Naive thymus-derived CD4-positive, alpha-beta T cell (primary cell): Measurements from ENCODE around the gene CYP2B6. TPM values are rescaled to one million over a fixed set of nuclear protein-coding genes. Genes with fewer than 3 reads are reported as not detected.
A peak's percentile ranks its signal among the peaks of the same experiment; 100 is the strongest.
"Not testable (repeated sequence)": the region's sequence is repeated elsewhere in the genome, so short reads cannot be mapped to it uniquely, and the experiment has no call there.

Source experiments
- ATAC-seq: fragments of 150-1000 bp; cut with Tn5 transposase; 2 replicates; pipeline ENCODE4 v1.10.0; 2021; ENCODE audit warnings: mild to moderate bottlenecking, moderate library complexity
- CTCF ChIA-PET: fragments of 350-600 bp; sonication (Branson Sonifier 250); formaldehyde crosslinking; loops from one replicate; lab custom pipeline; 2021; ENCODE audit warnings: antibody characterized with exemption; lab: Charles Lee
- POLR2A ChIA-PET: fragments of 350-600 bp; sonication (Branson Sonifier 250); formaldehyde crosslinking; loops from one replicate; lab custom pipeline; 2021; ENCODE audit warnings: antibody characterized with exemption, inconsistent platforms; lab: Charles Lee
- DNase-seq, 9 donors: peaks; one replicate each; pipeline versions ENCODE4 v3.0.0 to v3.0.0-alpha.2; 2020 to 2022; ENCODE audit warnings: mixed read lengths in 1 of 9
- H3K27ac ChIP-seq: one replicate; pipeline ENCODE4 v1.7.0; 2013; ENCODE audit warnings: mild to moderate bottlenecking, low read depth, low read length, moderate library complexity
- H3K27me3 ChIP-seq, 2 donors: one replicate each; pipeline ENCODE4 v1.7.0; 2013; ENCODE audit warnings: low read length in 2 of 2, mild to moderate bottlenecking in 2 of 2, moderate library complexity in 2 of 2; ENCODE audit not compliant: control insufficient read depth in 2 of 2, insufficient read depth in 2 of 2
- H3K36me3 ChIP-seq, 3 experiments: 1 replicate in 2 of 3; 2 replicates in 1 of 3; pipeline ENCODE4 v1.7.0; 2013; ENCODE audit warnings: low read length in 3 of 3, mild to moderate bottlenecking in 3 of 3, moderate library complexity in 1 of 3; ENCODE audit not compliant: insufficient read depth in 3 of 3, control insufficient read depth in 2 of 3
- H3K4me1 ChIP-seq, 2 donors: one replicate each; pipeline ENCODE4 v1.7.0; 2013; ENCODE audit warnings: low read length in 2 of 2, mild to moderate bottlenecking in 2 of 2, moderate library complexity in 1 of 2; ENCODE audit not compliant: control insufficient read depth in 2 of 2, insufficient read depth in 2 of 2
- H3K4me3 ChIP-seq: 2 replicates; pipeline ENCODE4 v1.7.0; 2013; ENCODE audit warnings: mild to moderate bottlenecking, low read length
- H3K9me3 ChIP-seq, 3 experiments: 1 replicate in 2 of 3; 2 replicates in 1 of 3; pipeline ENCODE4 v1.7.0; 2013; ENCODE audit warnings: low read length in 3 of 3; ENCODE audit not compliant: control insufficient read depth in 2 of 3
- H3K27ac Mint-ChIP-seq, 9 donors: one replicate each; pipeline ENCODE4 v1.8.0; 2020 to 2022; ENCODE audit warnings: mixed read lengths in 9 of 9, mild to moderate bottlenecking in 8 of 9, moderate library complexity in 5 of 9, inconsistent platforms in 2 of 9
- H3K27me3 Mint-ChIP-seq, 5 donors: one replicate each; pipeline ENCODE4 v1.8.0; 2021 to 2022; ENCODE audit warnings: mixed read lengths in 5 of 5, mild to moderate bottlenecking in 1 of 5
- H3K36me3 Mint-ChIP-seq, 5 donors: one replicate each; pipeline ENCODE4 v1.8.0; 2020 to 2022; ENCODE audit warnings: mixed read lengths in 5 of 5, mild to moderate bottlenecking in 3 of 5, inconsistent platforms in 1 of 5
- H3K4me1 Mint-ChIP-seq, 7 donors: one replicate each; pipeline ENCODE4 v1.8.0; 2020 to 2022; ENCODE audit warnings: mixed read lengths in 7 of 7, mild to moderate bottlenecking in 3 of 7, inconsistent platforms in 1 of 7
- H3K4me3 Mint-ChIP-seq, 10 donors: one replicate each; pipeline ENCODE4 v1.8.0; 2020 to 2022; ENCODE audit warnings: mild to moderate bottlenecking in 10 of 10, mixed read lengths in 10 of 10, moderate library complexity in 6 of 10, inconsistent platforms in 2 of 10
- H3K9me3 Mint-ChIP-seq, 11 donors: one replicate each; pipeline ENCODE4 v1.8.0; 2020 to 2022; ENCODE audit warnings: mixed read lengths in 11 of 11, mild to moderate bottlenecking in 4 of 11, inconsistent platforms in 1 of 11, moderate library complexity in 1 of 11
- intact Hi-C, 2 donors: fragments of 100-400 bp; cut with micrococcal nuclease; formaldehyde crosslinking; loops; one replicate each; pipeline ENCODE4 v1.15.1; 2023
- polyA plus RNA-seq, 2 donors: library from polyadenylated mRNA; unstranded; fragments of 300-500 nt; fragmentation: Illumina TruSeq; gene quantifications; one replicate each; pipeline ENCODE4 v1.2.3, GENCODE V29; 2021
- total RNA-seq, 6 experiments: library from RNA in 5 of 6; stranded (reverse) in 5 of 6; gene quantifications; 1 replicate in 5 of 6; 2 replicates in 1 of 6; pipeline ENCODE4 v1.2.3 and lab custom pipeline; 2021 to 2026

The CYP2B6 gene
- total and polyA plus RNA-seq, 7 experiments from 2014 or later = not detected

GRCh38 chr19:40965351-40965750, 25.7 kb upstream of the CYP2B6 start:
- CTCF ChIA-PET, H3K27ac ChIP-seq: not testable (repeated sequence)
- peaks cover 19 to 29% (median 24%) of the 10 kb centered on the region in 7 donors for H3K4me1 Mint-ChIP-seq

GRCh38 chr19:40966591-40966990, 24.5 kb upstream of the CYP2B6 start:
- DNase-seq, H3K27me3 ChIP-seq, intact Hi-C loops, H3K4me3 ChIP-seq, H3K36me3 ChIP-seq, H3K9me3 ChIP-seq, H3K27ac ChIP-seq, H3K4me3 Mint-ChIP-seq, POLR2A ChIA-PET, ATAC-seq, CTCF ChIA-PET: not testable (repeated sequence)
- Mint-ChIP-seq H3K9me3 (peaks cover 0 to 24% (median 5%) of the 10 kb centered on the region in 11 donors), H3K36me3 (peaks cover 0 to 21% (median 0%) of the 10 kb centered on the region in 5 donors), H3K4me1 (peaks cover 20 to 41% (median 34%) of the 10 kb centered on the region in 7 donors), H3K27ac (peak overlapping the region in 1 of 9 donors; percentile 20), H3K27me3 (peaks cover 0 to 39% (median 9%) of the 10 kb centered on the region in 5 donors)
- peaks cover 18 to 26% of the 10 kb centered on the region in 2 donors for H3K4me1 ChIP-seq

More at GRCh38 chr19:40965351-40965750, 25.7 kb upstream of the CYP2B6 start:
- DNase-seq, H3K36me3 ChIP-seq, H3K4me3 Mint-ChIP-seq, POLR2A ChIA-PET, H3K27me3 ChIP-seq, H3K9me3 ChIP-seq, intact Hi-C loops, ATAC-seq, H3K4me3 ChIP-seq, H3K27ac Mint-ChIP-seq: not testable (repeated sequence)
- H3K27me3 Mint-ChIP-seq = peaks cover 8 to 33% (median 17%) of the 10 kb centered on the region in 5 donors
- peaks cover 0 to 20% (median 0%) of the 10 kb centered on the region in 11 donors for H3K9me3 Mint-ChIP-seq
- peaks cover 9 to 15% of the 10 kb centered on the region in 2 donors for H3K4me1 ChIP-seq
- peaks cover 0 to 17% (median 0%) of the 10 kb centered on the region in 5 donors for H3K36me3 Mint-ChIP-seq

- ATAC-seq, H3K9me3 ChIP-seq, POLR2A ChIA-PET, H3K27me3 ChIP-seq, CTCF ChIA-PET, H3K36me3 ChIP-seq, intact Hi-C loops, H3K4me3 Mint-ChIP-seq, H3K27ac ChIP-seq, DNase-seq, H3K4me3 ChIP-seq, H3K27ac Mint-ChIP-seq: not testable (repeated sequence)
- Mint-ChIP-seq H3K9me3 (peaks cover 0 to 25% (median 2%) of the 10 kb centered on the region in 11 donors), H3K27me3 (peaks cover 0 to 36% (median 7%) of the 10 kb centered on the region in 5 donors), H3K36me3 (peaks cover 0 to 30% (median 0%) of the 10 kb centered on the region in 5 donors), H3K4me1 (peaks cover 19 to 47% (median 41%) of the 10 kb centered on the region in 7 donors)
- H3K4me1 ChIP-seq = peaks cover 18 to 30% of the 10 kb centered on the region in 2 donors
These were observed 23.0 kb upstream of the CYP2B6 start for GRCh38 chr19:40968065-40968464.

- peaks cover 18 to 30% of the 10 kb centered on the region in 2 donors for H3K4me1 ChIP-seq
- H3K36me3 ChIP-seq, H3K27me3 ChIP-seq, H3K9me3 ChIP-seq, ATAC-seq: not testable (repeated sequence)
- H3K4me1 Mint-ChIP-seq = peaks cover 19 to 50% (median 44%) of the 10 kb centered on the region in 7 donors
- H3K27ac Mint-ChIP-seq = peak overlapping the region; percentile 55 to 96 (median 92)
- H3K4me3 Mint-ChIP-seq = peak overlapping the region; percentile 27 to 85 (median 74)
- DNase-seq = peak in 1 of 9 donors; percentile 20
- H3K36me3 Mint-ChIP-seq = peaks cover 0 to 34% (median 0%) of the 10 kb centered on the region in 5 donors
- peaks cover 0 to 33% (median 0%) of the 10 kb centered on the region in 5 donors for H3K27me3 Mint-ChIP-seq
- H3K9me3 Mint-ChIP-seq = peaks cover 0 to 22% (median 2%) of the 10 kb centered on the region in 11 donors
- H3K4me3 ChIP-seq = peak overlapping the region; percentile 21
- CTCF ChIA-PET = interaction anchor here (0.8 to 2.4 kb wide), 5 partner anchors 9 to 366 kb away, joined by 3 to 10 read pairs (median 5); no protein-coding TSS in a partner anchor
- intact Hi-C loops = loop anchor here (1.0 to 5.0 kb wide), 11 partner anchors 61 to 338 kb away; partner anchors contain the start of genes ACTMAP (in 1 of the 2), COQ8B (in 1 of the 2), HNRNPUL1 (in 1 of the 2) and ITPKC (in 1 of the 2)
- H3K27ac ChIP-seq = peak overlapping the region; percentile 54
- POLR2A ChIA-PET = interaction anchor here (0.7 to 1.9 kb wide), 11 partner anchors 22 to 333 kb away, joined by 3 to 6 read pairs (median 3); no protein-coding TSS in a partner anchor
These were observed 21.4 kb upstream of the CYP2B6 start for GRCh38 chr19:40969721-40970120.

- Mint-ChIP-seq H3K27ac (peak overlapping the region; percentile 55 to 96 (median 92)), H3K9me3 (peaks cover 0 to 22% (median 2%) of the 10 kb centered on the region in 11 donors), H3K27me3 (peaks cover 0 to 33% (median 0%) of the 10 kb centered on the region in 5 donors), H3K36me3 (peaks cover 0 to 34% (median 0%) of the 10 kb centered on the region in 5 donors), H3K4me3 (peak overlapping the region; percentile 31 to 85 (median 74)), H3K4me1 (peaks cover 19 to 52% (median 44%) of the 10 kb centered on the region in 7 donors)
- peak; percentile 8 to 94 (median 88) for DNase-seq
- ATAC-seq = peak; percentile 83
- not testable (repeated sequence) for H3K4me3 ChIP-seq, H3K9me3 ChIP-seq, H3K36me3 ChIP-seq, H3K27me3 ChIP-seq
- ChIA-PET CTCF (interaction anchor here (0.8 to 2.4 kb wide), 6 partner anchors 10 to 367 kb away, joined by 3 to 10 read pairs (median 4); no protein-coding TSS in a partner anchor), POLR2A (interaction anchor here (0.6 to 1.9 kb wide), 14 partner anchors 14 to 338 kb away, joined by 3 to 6 read pairs (median 3); partner anchors contain the start of gene ACTMAP)
- peak overlapping the region; percentile 54 for H3K27ac ChIP-seq
- H3K4me1 ChIP-seq = peaks cover 18 to 30% of the 10 kb centered on the region in 2 donors
- intact Hi-C loops = loop anchor here (1.0 to 5.0 kb wide), 11 partner anchors 62 to 337 kb away; partner anchors contain the start of genes ACTMAP (in 1 of the 2), COQ8B (in 1 of the 2), HNRNPUL1 (in 1 of the 2) and ITPKC (in 1 of the 2)
These were observed 20.4 kb upstream of the CYP2B6 start for GRCh38 chr19:40970396-40971345.

GRCh38 chr19:40974633-40975037, 16.4 kb upstream of the CYP2B6 start:
- Histone ChIP-seq H3K4me3 (no peak overlapping the region), H3K27me3 (no peaks in the 10 kb centered on the region), H3K36me3 (no peaks in the 10 kb centered on the region), H3K4me1 (peaks cover 16 to 19% of the 10 kb centered on the region in 2 donors), H3K9me3 (no peaks in the 10 kb centered on the region), H3K27ac (no peak overlapping the region)
- Mint-ChIP-seq H3K27me3 (peaks cover 2 to 38% (median 3%) of the 10 kb centered on the region in 5 donors), H3K9me3 (peaks cover 0 to 14% (median 2%) of the 10 kb centered on the region in 11 donors), H3K4me3 (peak overlapping the region in 1 of 10 donors; percentile 45), H3K4me1 (peaks cover 13 to 53% (median 27%) of the 10 kb centered on the region in 7 donors), H3K27ac (peak overlapping the region in 3 of 9 donors; percentile 53 to 74 (median 63)), H3K36me3 (peaks cover 0 to 24% (median 0%) of the 10 kb centered on the region in 5 donors)
- POLR2A ChIA-PET = interaction anchor here (0.7 kb wide), 1 partner anchor 320 kb away, joined by 7 read pairs; no protein-coding TSS in a partner anchor
- ATAC-seq (peak; percentile 87), DNase-seq (peak; percentile 54 to 84 (median 76))
- CTCF ChIA-PET = interaction anchor here (0.6 to 1.6 kb wide), 10 partner anchors 12 to 356 kb away, joined by 3 to 9 read pairs (median 3); partner anchors contain the start of gene CYP2B6
- intact Hi-C loops = loop anchor here (1.0 to 5.0 kb wide), 9 partner anchors 148 to 334 kb away; partner anchors contain the start of gene HNRNPUL1 (in 1 of the 2)
